ENCODE measurements around the gene SHROOM1.

DNA sequence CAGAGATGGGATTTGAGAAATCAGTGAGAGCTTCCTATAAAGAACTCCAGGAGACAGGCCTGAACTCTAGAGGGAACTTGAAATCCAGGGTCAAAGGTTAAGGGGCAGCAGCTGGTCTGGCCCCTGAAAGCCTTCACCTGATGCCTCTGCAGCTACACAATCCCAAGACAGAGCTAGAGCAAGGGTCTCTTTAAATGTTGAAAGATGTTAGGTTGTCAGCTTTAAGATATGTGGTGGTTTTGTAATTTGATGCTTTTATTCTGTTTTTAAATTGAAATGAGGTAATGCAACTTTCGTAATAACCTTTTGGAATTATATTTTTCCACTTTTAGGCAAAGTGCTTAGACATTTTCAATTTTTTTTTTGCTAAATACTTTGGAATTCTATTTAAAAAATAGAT, 15.0 kb downstream of the SHROOM1 start:
- TF ChIP-seq POLR2A (IDR thresholded peaks at IDR 0.05; ENCODE audit: low read depth, low read length), result no peak
- no peak for TF ChIP-seq TAF1 (IDR thresholded peaks at IDR 0.05; ENCODE audit: borderline replicate concordance, low read depth, low read length)
- TF ChIP-seq POLR2AphosphoS5 (IDR thresholded peaks at IDR 0.05; ENCODE audit: low read depth, low read length), result no peak
